Suprapubic skin (tissue), 3 donors: ENCODE measurements around the gene ROBO3.

Source experiments
- POLR2A ChIP-seq, 2 donors: fragments of 450-650 bp; IDR thresholded peaks; one replicate each; pipeline ENCODE4 v1.6.1; 2017; ENCODE audit warnings: antibody characterized with exemption in 2 of 2, mild to moderate bottlenecking in 2 of 2, moderate library complexity in 2 of 2
- TF ChIP-seq, protein P1 (sequence below), 2 donors: fragments of 200-600 bp in 1 of 2; fragments of 450-650 bp in 1 of 2; sonication (generic) in 1 of 2; IDR thresholded peaks; one replicate each; pipeline ENCODE4 v1.5.1; 2016 to 2019; ENCODE audit warnings: antibody characterized with exemption in 2 of 2, mild to moderate bottlenecking in 1 of 2, moderate library complexity in 1 of 2

DNA sequence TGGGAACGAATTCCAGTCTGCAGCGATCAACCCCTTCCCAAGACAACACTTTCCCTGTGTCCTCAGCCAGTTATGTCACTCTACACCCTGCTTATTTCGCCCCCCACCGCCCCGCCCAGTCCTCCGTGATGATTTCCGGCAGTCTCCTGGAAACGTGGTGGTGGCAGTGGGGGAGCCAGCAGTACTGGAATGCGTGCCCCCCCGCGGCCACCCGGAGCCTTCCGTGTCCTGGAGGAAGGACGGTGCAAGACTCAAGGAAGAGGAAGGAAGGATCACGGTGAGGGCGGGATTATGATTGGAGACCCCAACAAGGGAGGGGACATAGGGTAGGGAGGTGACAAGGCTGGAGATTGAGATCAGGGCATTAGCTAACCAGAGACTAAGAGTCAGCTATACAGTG, 4.1 kb downstream of the ROBO3 start:
- TF ChIP-seq POLR2A (IDR thresholded peaks at IDR 0.05), result no peak
- TF ChIP-seq, protein P1, sequence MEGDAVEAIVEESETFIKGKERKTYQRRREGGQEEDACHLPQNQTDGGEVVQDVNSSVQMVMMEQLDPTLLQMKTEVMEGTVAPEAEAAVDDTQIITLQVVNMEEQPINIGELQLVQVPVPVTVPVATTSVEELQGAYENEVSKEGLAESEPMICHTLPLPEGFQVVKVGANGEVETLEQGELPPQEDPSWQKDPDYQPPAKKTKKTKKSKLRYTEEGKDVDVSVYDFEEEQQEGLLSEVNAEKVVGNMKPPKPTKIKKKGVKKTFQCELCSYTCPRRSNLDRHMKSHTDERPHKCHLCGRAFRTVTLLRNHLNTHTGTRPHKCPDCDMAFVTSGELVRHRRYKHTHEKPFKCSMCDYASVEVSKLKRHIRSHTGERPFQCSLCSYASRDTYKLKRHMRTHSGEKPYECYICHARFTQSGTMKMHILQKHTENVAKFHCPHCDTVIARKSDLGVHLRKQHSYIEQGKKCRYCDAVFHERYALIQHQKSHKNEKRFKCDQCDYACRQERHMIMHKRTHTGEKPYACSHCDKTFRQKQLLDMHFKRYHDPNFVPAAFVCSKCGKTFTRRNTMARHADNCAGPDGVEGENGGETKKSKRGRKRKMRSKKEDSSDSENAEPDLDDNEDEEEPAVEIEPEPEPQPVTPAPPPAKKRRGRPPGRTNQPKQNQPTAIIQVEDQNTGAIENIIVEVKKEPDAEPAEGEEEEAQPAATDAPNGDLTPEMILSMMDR (IDR thresholded peaks at IDR 0.05), result no peak
